ENCODE measurements around the gene MAD1L1. TPM values are rescaled to one million over a fixed set of nuclear protein-coding genes. Genes with fewer than 3 reads are reported as not detected.

The MAD1L1 gene
- total and polyA plus RNA-seq, 2 of the 8 experiments (the other 6 are each of a cell fraction or from before 2014, with no cell fraction given), result 40.4 to 44.6 TPM

DNA sequence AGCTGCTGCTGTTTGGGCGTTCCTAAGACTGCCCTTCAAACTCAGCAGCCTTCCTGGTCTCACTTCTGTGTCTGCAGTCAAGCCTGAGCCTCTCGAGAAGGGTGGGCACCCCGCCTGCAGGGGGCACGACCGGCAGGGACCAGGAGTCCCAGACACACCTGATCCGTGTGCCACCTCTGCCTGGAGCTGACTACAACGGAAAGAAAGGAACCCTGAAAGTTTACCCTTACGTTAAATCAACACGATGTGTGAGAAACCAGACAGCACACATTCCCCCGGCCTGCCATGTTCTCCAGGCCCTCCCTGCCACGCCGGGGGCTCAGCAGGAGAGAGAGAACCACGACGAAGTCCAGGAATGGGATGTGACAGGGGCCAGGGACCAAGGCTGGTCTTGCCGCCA, 5.0 kb downstream of the MAD1L1 start (continued):
- TF ChIP-seq, protein P1, sequence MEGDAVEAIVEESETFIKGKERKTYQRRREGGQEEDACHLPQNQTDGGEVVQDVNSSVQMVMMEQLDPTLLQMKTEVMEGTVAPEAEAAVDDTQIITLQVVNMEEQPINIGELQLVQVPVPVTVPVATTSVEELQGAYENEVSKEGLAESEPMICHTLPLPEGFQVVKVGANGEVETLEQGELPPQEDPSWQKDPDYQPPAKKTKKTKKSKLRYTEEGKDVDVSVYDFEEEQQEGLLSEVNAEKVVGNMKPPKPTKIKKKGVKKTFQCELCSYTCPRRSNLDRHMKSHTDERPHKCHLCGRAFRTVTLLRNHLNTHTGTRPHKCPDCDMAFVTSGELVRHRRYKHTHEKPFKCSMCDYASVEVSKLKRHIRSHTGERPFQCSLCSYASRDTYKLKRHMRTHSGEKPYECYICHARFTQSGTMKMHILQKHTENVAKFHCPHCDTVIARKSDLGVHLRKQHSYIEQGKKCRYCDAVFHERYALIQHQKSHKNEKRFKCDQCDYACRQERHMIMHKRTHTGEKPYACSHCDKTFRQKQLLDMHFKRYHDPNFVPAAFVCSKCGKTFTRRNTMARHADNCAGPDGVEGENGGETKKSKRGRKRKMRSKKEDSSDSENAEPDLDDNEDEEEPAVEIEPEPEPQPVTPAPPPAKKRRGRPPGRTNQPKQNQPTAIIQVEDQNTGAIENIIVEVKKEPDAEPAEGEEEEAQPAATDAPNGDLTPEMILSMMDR (IDR thresholded peaks at IDR 0.05; ENCODE audit: control extremely low read depth in 1 of 3, insufficient read depth in 1 of 3, low read depth in 1 of 3, low read length in 3 of 3), result no peak
- no peak for TF ChIP-seq HDAC2 (IDR thresholded peaks at IDR 0.05; ENCODE audit: borderline replicate concordance in 1 of 2, low read depth in 2 of 2, low read length in 2 of 2)
